Measurements from ENCODE around the gene MYH16.

MYH16 gene

GRCh38 chr7:99252166-99252895 lies 20.3 kb upstream of the MYH16 start:
- Histone ChIP-seq H3K27ac (no peak overlapping the region), H3K4me3 (no peak overlapping the region)
- no peak for TF ChIP-seq CTCF (IDR thresholded peaks at IDR 0.05)
- DNase-seq (ENCODE audit: low spot score) = no peak

- H3K4me3 ChIP-seq = no peak overlapping the region
- no peak for TF ChIP-seq CTCF (IDR thresholded peaks at IDR 0.05)
- H3K27ac ChIP-seq = no peak overlapping the region
- DNase-seq (ENCODE audit: low spot score) = no peak
Measured at GRCh38 chr7:99253369-99253768, 19.3 kb upstream of the MYH16 start.

- no peak for DNase-seq (ENCODE audit: low spot score)
- no peak overlapping the region for H3K4me3 ChIP-seq
- no peak overlapping the region for H3K27ac ChIP-seq
- TF ChIP-seq CTCF (IDR thresholded peaks at IDR 0.05) = no peak
Measured at GRCh38 chr7:99254390-99254789, 18.2 kb upstream of the MYH16 start.

- Histone ChIP-seq H3K27ac (no peak overlapping the region), H3K4me3 (no peak overlapping the region)
- no peak for DNase-seq (ENCODE audit: low spot score)
- TF ChIP-seq CTCF (IDR thresholded peaks at IDR 0.05) = no peak
Measured at GRCh38 chr7:99255463-99255862, 17.2 kb upstream of the MYH16 start.

- Histone ChIP-seq H3K4me3 (no peak overlapping the region), H3K27ac (no peak overlapping the region)
- TF ChIP-seq CTCF (IDR thresholded peaks at IDR 0.05) = no peak
- DNase-seq (ENCODE audit: low spot score) = no peak
Measured at GRCh38 chr7:99257065-99257464, 15.6 kb upstream of the MYH16 start.

- Histone ChIP-seq H3K4me3 (no peak overlapping the region), H3K27ac (no peak overlapping the region)
- no peak for TF ChIP-seq CTCF (IDR thresholded peaks at IDR 0.05)
- no peak for DNase-seq (ENCODE audit: low spot score)
Measured at GRCh38 chr7:99257675-99258074, 15.0 kb upstream of the MYH16 start.

GRCh38 chr7:99258501-99258900 lies 14.1 kb upstream of the MYH16 start:
- TF ChIP-seq CTCF (IDR thresholded peaks at IDR 0.05) = no peak
- Histone ChIP-seq H3K27ac (no peak overlapping the region), H3K4me3 (no peak overlapping the region)
- DNase-seq (ENCODE audit: low spot score) = no peak

All from coronary artery (tissue), 2 donors.